ENCODE results near the gene JAK1. TPM values are rescaled to one million over a fixed set of nuclear protein-coding genes. Genes with fewer than 3 reads are reported as not detected.

The JAK1 gene
- total RNA-seq, 1 experiment from 2014 or later: 339 TPM

DNA sequence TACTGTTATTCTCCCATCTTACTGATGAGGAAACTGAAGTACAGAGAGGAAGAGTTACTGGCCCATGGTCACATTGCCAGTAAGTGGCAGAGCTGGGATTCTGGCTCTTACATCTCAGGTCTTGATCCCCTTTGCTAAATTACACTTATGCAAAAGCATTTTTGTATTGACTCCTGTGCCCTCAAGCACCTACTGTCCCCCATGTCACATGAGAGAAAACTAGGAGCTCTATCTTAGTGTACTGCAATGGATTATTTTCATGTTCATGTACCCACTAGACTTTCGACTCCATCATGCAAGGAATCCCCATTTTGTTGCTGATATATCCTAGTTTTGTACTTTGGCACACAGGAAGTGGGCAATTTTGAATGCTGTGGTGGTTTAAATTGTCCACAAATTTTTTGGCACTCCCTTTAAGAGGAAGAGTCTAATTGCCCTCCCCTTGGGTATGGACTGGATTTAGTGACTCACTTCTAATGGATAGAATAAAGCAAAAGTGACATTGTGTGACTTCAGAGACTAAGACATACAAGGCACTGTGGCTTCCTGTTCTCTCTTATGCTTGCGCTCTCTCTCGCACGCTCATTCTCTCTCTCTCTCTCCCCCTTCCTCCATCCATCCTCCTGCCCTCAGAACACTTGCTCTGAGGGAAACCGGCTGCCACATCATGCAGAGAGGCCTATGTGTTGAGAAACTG is 43.5 kb upstream of the JAK1 start:
- BruUV-seq (replicated peaks): no TSS peak
- intact Hi-C loops (cut with micrococcal nuclease; ENCODE audit: unreplicated experiment): no loop called here
- TF ChIP-seq EZH2 (IDR thresholded peaks at IDR 0.05; ENCODE audit: borderline replicate concordance, low read depth, low read length, poor library complexity, severe bottlenecking): no peak
- TF ChIP-seq, protein P1, sequence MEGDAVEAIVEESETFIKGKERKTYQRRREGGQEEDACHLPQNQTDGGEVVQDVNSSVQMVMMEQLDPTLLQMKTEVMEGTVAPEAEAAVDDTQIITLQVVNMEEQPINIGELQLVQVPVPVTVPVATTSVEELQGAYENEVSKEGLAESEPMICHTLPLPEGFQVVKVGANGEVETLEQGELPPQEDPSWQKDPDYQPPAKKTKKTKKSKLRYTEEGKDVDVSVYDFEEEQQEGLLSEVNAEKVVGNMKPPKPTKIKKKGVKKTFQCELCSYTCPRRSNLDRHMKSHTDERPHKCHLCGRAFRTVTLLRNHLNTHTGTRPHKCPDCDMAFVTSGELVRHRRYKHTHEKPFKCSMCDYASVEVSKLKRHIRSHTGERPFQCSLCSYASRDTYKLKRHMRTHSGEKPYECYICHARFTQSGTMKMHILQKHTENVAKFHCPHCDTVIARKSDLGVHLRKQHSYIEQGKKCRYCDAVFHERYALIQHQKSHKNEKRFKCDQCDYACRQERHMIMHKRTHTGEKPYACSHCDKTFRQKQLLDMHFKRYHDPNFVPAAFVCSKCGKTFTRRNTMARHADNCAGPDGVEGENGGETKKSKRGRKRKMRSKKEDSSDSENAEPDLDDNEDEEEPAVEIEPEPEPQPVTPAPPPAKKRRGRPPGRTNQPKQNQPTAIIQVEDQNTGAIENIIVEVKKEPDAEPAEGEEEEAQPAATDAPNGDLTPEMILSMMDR (conservative IDR thresholded peaks at IDR 0.05; ENCODE audit: low read depth, low read length): no peak
- POLR2A ChIA-PET (ENCODE audit: low non-redundant PET): no interaction called here
- Histone ChIP-seq H3K27me3 (replicated peaks; ENCODE audit: insufficient read depth, low read depth, low read length, poor library complexity) (no peaks in the 10 kb centered on the region), H3K9me3 (ENCODE audit: low read depth, low read length, poor library complexity, severe bottlenecking) (peaks cover 26% of the 10 kb centered on the region), H3K4me3 (ENCODE audit: low read depth, low read length, poor library complexity, severe bottlenecking) (no peak overlapping the region), H3K4me1 (ENCODE audit: insufficient read depth, low read length, poor library complexity, severe bottlenecking) (peaks cover 31% of the 10 kb centered on the region), H3K27ac (ENCODE audit: low read depth, low read length, poor library complexity, severe bottlenecking) (peak overlapping the region; percentile 78), H3K36me3 (ENCODE audit: insufficient read depth, low read length, poor library complexity, severe bottlenecking) (peaks cover 9% of the 10 kb centered on the region)
- peak; percentile 96 for DNase-seq (ENCODE audit: low spot score)
- CTCF ChIA-PET: no interaction called here

DNA sequence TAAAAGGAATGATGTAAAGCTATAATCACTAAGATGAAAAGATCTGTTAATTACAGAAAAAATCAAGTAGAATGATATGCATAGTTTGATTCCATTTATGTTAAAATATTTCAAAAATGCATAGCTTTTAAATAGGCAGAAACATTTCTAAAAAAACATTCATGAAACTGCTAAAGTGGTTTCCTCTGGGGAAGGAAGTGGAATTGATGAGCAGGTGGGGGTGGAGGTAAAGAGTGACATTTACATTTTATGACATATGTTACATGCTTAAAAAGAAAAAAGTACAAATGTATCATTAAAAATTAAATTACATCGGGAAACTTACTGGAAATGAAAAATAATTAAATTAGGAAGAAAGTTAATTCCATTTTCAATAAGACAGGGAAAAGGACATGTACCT is 42.8 kb upstream of the JAK1 start:
- Histone ChIP-seq H3K4me3 (ENCODE audit: low read depth, low read length, poor library complexity, severe bottlenecking) (no peak overlapping the region), H3K9me3 (ENCODE audit: low read depth, low read length, poor library complexity, severe bottlenecking) (peaks cover 24% of the 10 kb centered on the region), H3K27ac (ENCODE audit: low read depth, low read length, poor library complexity, severe bottlenecking) (peak overlapping the region; percentile 78), H3K4me1 (ENCODE audit: insufficient read depth, low read length, poor library complexity, severe bottlenecking) (peaks cover 35% of the 10 kb centered on the region), H3K27me3 (replicated peaks; ENCODE audit: insufficient read depth, low read depth, low read length, poor library complexity) (no peaks in the 10 kb centered on the region), H3K36me3 (ENCODE audit: insufficient read depth, low read length, poor library complexity, severe bottlenecking) (peaks cover 9% of the 10 kb centered on the region)
- CTCF ChIA-PET: no interaction called here
- TF ChIP-seq, protein P1 (conservative IDR thresholded peaks at IDR 0.05; ENCODE audit: low read depth, low read length): no peak
- TF ChIP-seq EZH2 (IDR thresholded peaks at IDR 0.05; ENCODE audit: borderline replicate concordance, low read depth, low read length, poor library complexity, severe bottlenecking): no peak
- peak; percentile 57 for DNase-seq (ENCODE audit: low spot score)
- intact Hi-C loops (cut with micrococcal nuclease; ENCODE audit: unreplicated experiment): no loop called here
- no TSS peak for BruUV-seq (replicated peaks)
- POLR2A ChIA-PET (ENCODE audit: low non-redundant PET): no interaction called here

DNA sequence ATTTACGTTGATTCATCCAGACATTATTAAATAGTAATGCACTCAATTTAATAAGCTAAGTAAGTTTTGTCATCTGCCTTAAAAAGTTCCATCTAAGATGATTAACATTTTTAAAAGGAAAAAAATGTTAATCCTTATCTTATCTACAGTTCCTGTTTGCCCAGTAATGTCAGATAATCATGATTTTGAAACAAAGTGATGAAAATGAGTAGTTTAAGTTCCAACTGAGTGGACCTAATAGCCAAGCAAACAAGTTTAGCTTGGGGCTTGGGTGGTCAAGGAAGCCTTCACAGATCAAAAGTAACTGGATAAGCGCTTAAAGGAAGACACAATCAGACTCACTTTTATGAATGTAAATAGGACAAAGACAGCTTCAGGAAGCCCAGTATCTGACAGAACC is 40.5 kb upstream of the JAK1 start:
- no peak for TF ChIP-seq EZH2 (IDR thresholded peaks at IDR 0.05; ENCODE audit: borderline replicate concordance, low read depth, low read length, poor library complexity, severe bottlenecking)
- TF ChIP-seq, protein P1 (conservative IDR thresholded peaks at IDR 0.05; ENCODE audit: low read depth, low read length): no peak
- Histone ChIP-seq H3K4me3 (ENCODE audit: low read depth, low read length, poor library complexity, severe bottlenecking) (no peak overlapping the region), H3K27me3 (replicated peaks; ENCODE audit: insufficient read depth, low read depth, low read length, poor library complexity) (no peaks in the 10 kb centered on the region), H3K4me1 (ENCODE audit: insufficient read depth, low read length, poor library complexity, severe bottlenecking) (peaks cover 42% of the 10 kb centered on the region), H3K36me3 (ENCODE audit: insufficient read depth, low read length, poor library complexity, severe bottlenecking) (peaks cover 8% of the 10 kb centered on the region), H3K27ac (ENCODE audit: low read depth, low read length, poor library complexity, severe bottlenecking) (no peak overlapping the region), H3K9me3 (ENCODE audit: low read depth, low read length, poor library complexity, severe bottlenecking) (peaks cover 16% of the 10 kb centered on the region)
- CTCF ChIA-PET: interaction anchor here (1.2 kb wide), 1 partner anchor 15 kb away, joined by 3 read pairs; no protein-coding TSS in a partner anchor
- no peak for DNase-seq (ENCODE audit: low spot score)
- POLR2A ChIA-PET (ENCODE audit: low non-redundant PET): interaction anchor here (0.6 kb wide), 1 partner anchor 303 kb away, joined by 3 read pairs; no protein-coding TSS in a partner anchor
- BruUV-seq (replicated peaks): no TSS peak
- intact Hi-C loops (cut with micrococcal nuclease; ENCODE audit: unreplicated experiment): no loop called here
